ENCODE results near the gene INA.

The INA gene

DNA sequence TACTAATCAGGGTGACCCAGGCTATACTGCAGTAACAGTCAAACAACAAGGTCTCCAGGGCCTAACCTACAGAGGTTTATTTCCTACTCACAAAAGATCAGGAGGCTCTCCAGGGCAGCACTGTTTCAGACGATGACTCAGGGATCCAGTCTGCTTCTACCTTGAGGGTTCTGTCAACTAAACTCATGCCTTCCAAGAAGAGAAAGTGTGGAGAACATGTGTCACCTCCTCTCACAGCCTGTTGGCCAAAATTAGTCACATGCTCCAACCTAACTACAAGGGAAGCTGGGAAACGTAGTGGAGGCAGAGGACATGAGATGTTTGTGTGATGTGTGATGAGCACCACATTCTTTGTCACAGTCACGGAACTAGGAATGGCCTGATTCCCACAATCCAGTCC is 14.7 kb upstream of the INA start:
- Histone ChIP-seq H3K27ac (ENCODE audit: low read depth, low read length, poor library complexity, severe bottlenecking) (no peak overlapping the region), H3K79me2 (ENCODE audit: insufficient read depth, low read length) (no peaks in the 10 kb centered on the region), H3K36me3 (ENCODE audit: insufficient read depth, low read length) (no peaks in the 10 kb centered on the region), H3K4me2 (ENCODE audit: low read length) (no peak overlapping the region), H3K9me3 (ENCODE audit: low read length) (no peaks in the 10 kb centered on the region), H3K9me2 (ENCODE audit: low read depth, low read length) (no peaks in the 10 kb centered on the region), H3F3A (ENCODE audit: insufficient read depth, low read length) (no peaks in the 10 kb centered on the region), H2AFZ (ENCODE audit: low read length) (no peak overlapping the region), H3K4me3 (ENCODE audit: low read depth, low read length, poor library complexity, severe bottlenecking) (no peak overlapping the region), H3K9ac (ENCODE audit: low read length) (no peak overlapping the region), H3K4me1 (ENCODE audit: insufficient read depth, low read length, severe bottlenecking) (no peaks in the 10 kb centered on the region), H3K27me3 (ENCODE audit: insufficient read depth, low read length) (no peaks in the 10 kb centered on the region), H4K20me1 (ENCODE audit: insufficient read depth, low read length) (no peaks in the 10 kb centered on the region)
- TF ChIP-seq EZH2 (IDR thresholded peaks at IDR 0.05; ENCODE audit: borderline replicate concordance, low read length), result no peak
- TF ChIP-seq, protein P1, sequence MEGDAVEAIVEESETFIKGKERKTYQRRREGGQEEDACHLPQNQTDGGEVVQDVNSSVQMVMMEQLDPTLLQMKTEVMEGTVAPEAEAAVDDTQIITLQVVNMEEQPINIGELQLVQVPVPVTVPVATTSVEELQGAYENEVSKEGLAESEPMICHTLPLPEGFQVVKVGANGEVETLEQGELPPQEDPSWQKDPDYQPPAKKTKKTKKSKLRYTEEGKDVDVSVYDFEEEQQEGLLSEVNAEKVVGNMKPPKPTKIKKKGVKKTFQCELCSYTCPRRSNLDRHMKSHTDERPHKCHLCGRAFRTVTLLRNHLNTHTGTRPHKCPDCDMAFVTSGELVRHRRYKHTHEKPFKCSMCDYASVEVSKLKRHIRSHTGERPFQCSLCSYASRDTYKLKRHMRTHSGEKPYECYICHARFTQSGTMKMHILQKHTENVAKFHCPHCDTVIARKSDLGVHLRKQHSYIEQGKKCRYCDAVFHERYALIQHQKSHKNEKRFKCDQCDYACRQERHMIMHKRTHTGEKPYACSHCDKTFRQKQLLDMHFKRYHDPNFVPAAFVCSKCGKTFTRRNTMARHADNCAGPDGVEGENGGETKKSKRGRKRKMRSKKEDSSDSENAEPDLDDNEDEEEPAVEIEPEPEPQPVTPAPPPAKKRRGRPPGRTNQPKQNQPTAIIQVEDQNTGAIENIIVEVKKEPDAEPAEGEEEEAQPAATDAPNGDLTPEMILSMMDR (IDR thresholded peaks at IDR 0.05; ENCODE audit: low read length), result no peak

- Histone ChIP-seq H3K4me1 (ENCODE audit: insufficient read depth, low read length, severe bottlenecking) (no peaks in the 10 kb centered on the region), H4K20me1 (ENCODE audit: insufficient read depth, low read length) (no peaks in the 10 kb centered on the region), H3K4me2 (ENCODE audit: low read length) (no peak overlapping the region), H3K9ac (ENCODE audit: low read length) (no peak overlapping the region), H3F3A (ENCODE audit: insufficient read depth, low read length) (no peaks in the 10 kb centered on the region), H3K36me3 (ENCODE audit: insufficient read depth, low read length) (no peaks in the 10 kb centered on the region), H3K4me3 (ENCODE audit: low read depth, low read length, poor library complexity, severe bottlenecking) (no peak overlapping the region), H3K27me3 (ENCODE audit: insufficient read depth, low read length) (no peaks in the 10 kb centered on the region), H3K9me2 (ENCODE audit: low read depth, low read length) (no peaks in the 10 kb centered on the region), H3K9me3 (ENCODE audit: low read length) (no peaks in the 10 kb centered on the region), H2AFZ (ENCODE audit: low read length) (no peak overlapping the region), H3K79me2 (ENCODE audit: insufficient read depth, low read length) (no peaks in the 10 kb centered on the region), H3K27ac (ENCODE audit: low read depth, low read length, poor library complexity, severe bottlenecking) (no peak overlapping the region)
- TF ChIP-seq, protein P1 (IDR thresholded peaks at IDR 0.05; ENCODE audit: low read length), result no peak
- TF ChIP-seq EZH2 (IDR thresholded peaks at IDR 0.05; ENCODE audit: borderline replicate concordance, low read length), result no peak
Observed at GRCh38 chr10:103265717-103266329, 11.1 kb upstream of the INA start.

- Histone ChIP-seq H3K4me3 (ENCODE audit: low read depth, low read length, poor library complexity, severe bottlenecking) (no peak overlapping the region), H3K4me2 (ENCODE audit: low read length) (no peak overlapping the region), H3K27me3 (ENCODE audit: insufficient read depth, low read length) (no peaks in the 10 kb centered on the region), H3K9me3 (ENCODE audit: low read length) (no peaks in the 10 kb centered on the region), H3K79me2 (ENCODE audit: insufficient read depth, low read length) (no peaks in the 10 kb centered on the region), H3K4me1 (ENCODE audit: insufficient read depth, low read length, severe bottlenecking) (no peaks in the 10 kb centered on the region), H3F3A (ENCODE audit: insufficient read depth, low read length) (no peaks in the 10 kb centered on the region), H4K20me1 (ENCODE audit: insufficient read depth, low read length) (no peaks in the 10 kb centered on the region), H3K27ac (ENCODE audit: low read depth, low read length, poor library complexity, severe bottlenecking) (no peak overlapping the region), H2AFZ (ENCODE audit: low read length) (no peak overlapping the region), H3K36me3 (ENCODE audit: insufficient read depth, low read length) (no peaks in the 10 kb centered on the region), H3K9me2 (ENCODE audit: low read depth, low read length) (no peaks in the 10 kb centered on the region), H3K9ac (ENCODE audit: low read length) (no peak overlapping the region)
- TF ChIP-seq EZH2 (IDR thresholded peaks at IDR 0.05; ENCODE audit: borderline replicate concordance, low read length), result no peak
- TF ChIP-seq, protein P1 (IDR thresholded peaks at IDR 0.05; ENCODE audit: low read length), result no peak
Observed at GRCh38 chr10:103273041-103273441, 3.9 kb upstream of the INA start.
